ENCODE data around the gene RHBDL3.

DNA sequence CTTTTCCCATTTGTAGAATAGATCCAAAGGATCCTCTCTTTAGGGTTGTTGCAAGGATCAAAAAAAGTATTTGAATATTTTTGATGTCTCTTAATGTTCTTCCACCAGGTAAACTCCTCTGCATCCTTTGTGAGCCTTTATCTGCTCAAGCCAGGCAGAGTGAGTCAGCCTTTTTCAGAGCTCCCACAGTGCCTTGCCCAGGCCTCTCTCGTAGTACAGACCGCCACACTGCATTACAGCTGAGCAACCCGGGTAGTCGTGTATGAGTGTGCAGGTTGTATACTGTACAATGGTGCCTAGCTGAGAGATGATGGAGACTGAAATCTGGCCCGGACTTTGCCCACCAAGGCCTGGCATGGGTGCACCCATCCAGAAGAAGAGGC, 20.9 kb downstream of the RHBDL3 start:
- TF ChIP-seq, protein P1, sequence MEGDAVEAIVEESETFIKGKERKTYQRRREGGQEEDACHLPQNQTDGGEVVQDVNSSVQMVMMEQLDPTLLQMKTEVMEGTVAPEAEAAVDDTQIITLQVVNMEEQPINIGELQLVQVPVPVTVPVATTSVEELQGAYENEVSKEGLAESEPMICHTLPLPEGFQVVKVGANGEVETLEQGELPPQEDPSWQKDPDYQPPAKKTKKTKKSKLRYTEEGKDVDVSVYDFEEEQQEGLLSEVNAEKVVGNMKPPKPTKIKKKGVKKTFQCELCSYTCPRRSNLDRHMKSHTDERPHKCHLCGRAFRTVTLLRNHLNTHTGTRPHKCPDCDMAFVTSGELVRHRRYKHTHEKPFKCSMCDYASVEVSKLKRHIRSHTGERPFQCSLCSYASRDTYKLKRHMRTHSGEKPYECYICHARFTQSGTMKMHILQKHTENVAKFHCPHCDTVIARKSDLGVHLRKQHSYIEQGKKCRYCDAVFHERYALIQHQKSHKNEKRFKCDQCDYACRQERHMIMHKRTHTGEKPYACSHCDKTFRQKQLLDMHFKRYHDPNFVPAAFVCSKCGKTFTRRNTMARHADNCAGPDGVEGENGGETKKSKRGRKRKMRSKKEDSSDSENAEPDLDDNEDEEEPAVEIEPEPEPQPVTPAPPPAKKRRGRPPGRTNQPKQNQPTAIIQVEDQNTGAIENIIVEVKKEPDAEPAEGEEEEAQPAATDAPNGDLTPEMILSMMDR (conservative IDR thresholded peaks at IDR 0.05): no peak
- TF ChIP-seq ZFX (IDR thresholded peaks at IDR 0.05): no peak

Data from C4-2B (cell line).